Dermis microvascular lymphatic vessel endothelial cell (primary cell): ENCODE results near the gene MGST2. TPM values are rescaled to one million over a fixed set of nuclear protein-coding genes. Genes with fewer than 3 reads are reported as not detected.

Experiments used
- DNase-seq, 2 donors: peaks; one replicate each; pipeline versions ENCODE4 v3.0.0 to v3.0.0-alpha.2; 2010; ENCODE audit warnings: low read depth in 2 of 2
- total RNA-seq: library from RNA; depleted of rRNA; stranded (reverse); fragments of >200 nt; gene quantifications from 2 replicates; pipeline ENCODE4 v1.2.1, GENCODE V29; 2014

The MGST2 gene
- total RNA-seq, 1 donor from 2014 or later: 61.4 TPM

GRCh38 chr4:139700568-139700967, 34.9 kb downstream of the MGST2 start:
- DNase-seq: no peak

GRCh38 chr4:139704915-139705485, 39.4 kb downstream of the MGST2 start:
- peak; percentile 16 to 38 for DNase-seq

- no peak for DNase-seq
Measured at GRCh38 chr4:139709660-139710059, 44.0 kb downstream of the MGST2 start.

- no peak for DNase-seq
Measured at GRCh38 chr4:139710073-139710472, 44.5 kb downstream of the MGST2 start.

- peak in 1 of 2 donors; percentile 83 for DNase-seq
Measured at GRCh38 chr4:139711461-139711860, 45.8 kb downstream of the MGST2 start.

GRCh38 chr4:139712882-139713281, 47.3 kb downstream of the MGST2 start:
- no peak for DNase-seq

GRCh38 chr4:139715746-139716391, 50.2 kb downstream of the MGST2 start:
- no peak for DNase-seq

- no peak for DNase-seq
Measured at GRCh38 chr4:139718358-139718757, 52.7 kb downstream of the MGST2 start.

- DNase-seq: no peak
Measured at GRCh38 chr4:139718833-139719232, 53.2 kb downstream of the MGST2 start.

GRCh38 chr4:139719381-139720101, 53.9 kb downstream of the MGST2 start:
- no peak for DNase-seq

GRCh38 chr4:139720806-139721205, 55.2 kb downstream of the MGST2 start:
- no peak for DNase-seq

- no peak for DNase-seq
Measured at GRCh38 chr4:139721789-139722188, 56.2 kb downstream of the MGST2 start.

- no peak for DNase-seq
Measured at GRCh38 chr4:139725236-139725635, 59.6 kb downstream of the MGST2 start.

GRCh38 chr4:139726615-139727014, 61.0 kb downstream of the MGST2 start:
- no peak for DNase-seq

GRCh38 chr4:139728146-139728545, 62.5 kb downstream of the MGST2 start:
- no peak for DNase-seq

- no peak for DNase-seq
Measured at GRCh38 chr4:139728840-139729239, 63.2 kb downstream of the MGST2 start.

GRCh38 chr4:139732991-139733570, 67.5 kb downstream of the MGST2 start:
- no peak for DNase-seq

GRCh38 chr4:139734201-139734874, 68.7 kb downstream of the MGST2 start:
- DNase-seq: no peak

- peak; percentile 76 to 95 for DNase-seq
Measured at GRCh38 chr4:139734875-139735380, 69.3 kb downstream of the MGST2 start.

GRCh38 chr4:139735381-139736273, 70.0 kb downstream of the MGST2 start:
- peak in 1 of 2 donors; percentile 39 for DNase-seq

GRCh38 chr4:139736274-139736660, 70.6 kb downstream of the MGST2 start:
- DNase-seq: no peak
